ENCODE data around the gene MICALL1.

Gene MICALL1

DNA sequence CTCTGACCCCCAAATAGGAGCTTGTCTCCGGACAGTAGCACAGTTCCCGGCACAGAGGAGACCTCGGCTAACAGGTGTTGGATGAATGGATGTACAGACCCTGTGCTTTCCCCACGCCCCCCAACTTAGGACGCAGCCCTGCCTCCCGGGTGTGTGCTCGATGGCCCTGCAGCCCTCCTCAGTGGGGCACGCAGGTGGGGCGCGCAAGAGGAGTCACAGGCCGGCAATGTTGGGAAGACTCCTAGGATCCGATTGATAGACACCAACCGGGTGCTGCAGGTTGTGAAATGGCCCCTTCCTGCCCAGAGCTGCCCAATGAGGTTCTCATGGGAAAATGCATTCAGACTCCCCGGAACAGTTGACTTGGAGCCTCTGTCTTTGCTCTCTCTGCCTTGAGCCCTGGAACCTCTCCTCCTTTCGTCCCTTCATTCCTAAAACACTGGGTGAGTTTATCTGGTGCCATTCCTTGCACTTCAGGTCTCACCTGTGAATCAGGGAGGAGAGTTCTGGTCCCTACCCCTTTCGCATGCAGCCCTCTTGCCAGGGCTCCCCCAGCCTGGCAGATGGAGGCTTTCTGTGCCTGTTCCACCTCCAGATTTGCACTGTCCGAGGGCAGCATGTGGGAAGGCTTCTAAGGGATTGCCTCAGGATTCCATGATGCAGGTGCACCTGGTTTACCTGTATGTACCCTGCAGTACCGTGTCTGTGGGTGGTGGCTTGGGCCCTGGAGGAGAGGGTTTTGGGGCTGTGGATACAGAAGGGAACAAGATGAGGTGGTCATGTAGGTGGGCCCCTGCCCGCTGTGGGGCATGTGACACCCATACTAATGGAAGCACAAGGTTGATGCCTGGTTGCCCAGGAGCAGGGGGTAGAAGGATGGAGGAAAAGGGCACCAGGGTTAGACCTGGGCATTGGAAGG lies 1.2 kb downstream of the MICALL1 start:
- DNase-seq, result no peak

DNA sequence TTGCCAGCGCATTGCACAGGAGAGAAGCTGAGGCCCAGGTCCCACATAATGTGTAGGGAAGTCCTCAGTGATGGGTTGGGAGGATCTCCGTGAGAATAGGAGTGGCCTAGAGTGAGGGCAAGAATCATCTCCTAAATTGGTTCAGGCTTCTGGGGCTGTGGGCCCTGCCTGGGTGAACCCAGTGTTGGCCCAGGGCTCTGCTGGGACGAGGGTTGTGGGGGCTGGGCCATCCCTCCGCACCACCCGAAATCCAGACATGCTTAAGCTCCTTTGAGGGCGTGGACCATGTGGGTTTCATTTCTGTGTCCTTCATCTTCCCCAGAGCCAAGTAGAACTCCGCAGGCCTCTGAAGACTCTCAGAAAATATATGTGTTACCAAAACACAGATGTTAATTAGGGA lies 3.7 kb downstream of the MICALL1 start:
- DNase-seq, result no peak

DNA sequence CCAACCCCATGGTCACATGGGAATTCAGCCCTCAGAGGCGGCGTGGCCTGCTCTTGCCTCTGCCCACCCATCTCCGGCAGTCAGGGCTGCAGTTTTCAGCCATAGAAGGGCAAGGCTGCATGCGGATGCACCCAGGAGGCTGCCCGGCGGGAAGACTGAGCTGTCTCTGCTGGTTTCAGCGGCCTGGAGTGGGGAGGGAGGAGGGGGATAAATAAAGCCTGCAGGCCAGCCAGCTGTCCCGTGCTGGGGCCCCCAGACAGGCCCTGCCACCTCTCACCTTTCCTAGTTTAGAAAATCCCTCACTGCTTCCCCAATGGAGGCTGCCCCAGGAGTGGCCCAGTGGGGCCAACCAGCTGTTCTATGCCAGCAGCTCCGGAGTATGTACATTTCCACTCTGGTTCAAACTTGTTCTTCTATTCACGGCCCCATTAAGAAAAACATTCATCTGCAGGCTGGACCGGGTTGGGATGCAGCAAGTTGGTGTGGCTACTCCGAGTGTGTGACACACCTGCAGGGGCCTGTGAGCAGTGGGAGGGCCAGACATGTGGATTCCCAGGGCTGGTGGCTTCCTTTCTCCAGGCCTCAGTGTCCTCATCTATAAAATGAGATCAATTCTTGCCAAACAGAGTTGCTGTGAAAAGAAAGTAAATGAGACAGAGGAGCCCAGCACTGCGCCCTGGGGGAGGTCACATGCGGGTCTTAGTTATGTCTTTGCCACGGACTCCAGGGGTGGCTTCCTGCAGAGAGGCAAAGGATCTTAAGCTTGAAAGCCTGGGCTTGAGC lies 5.0 kb downstream of the MICALL1 start:
- DNase-seq, result no peak

DNA sequence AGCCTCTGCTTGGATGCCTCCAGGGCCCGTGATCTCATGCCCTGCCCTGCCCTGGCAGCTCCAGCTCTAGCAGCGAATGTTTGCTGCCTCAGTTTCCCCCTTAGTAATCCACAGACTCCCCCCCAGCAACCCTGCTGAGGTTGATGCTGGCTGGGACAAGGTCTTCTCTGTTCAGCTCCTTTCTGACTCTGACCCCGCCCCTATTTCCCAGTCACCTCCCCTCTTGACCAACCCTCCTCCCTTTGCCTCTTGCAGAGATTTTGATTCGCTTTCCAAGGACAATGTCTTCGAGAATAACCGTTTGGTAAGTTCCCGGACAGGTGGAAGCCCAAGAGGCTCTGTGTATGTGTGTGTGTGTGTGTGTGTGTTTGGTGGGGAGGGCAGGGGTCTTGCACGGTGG lies 5.6 kb downstream of the MICALL1 start:
- no peak for DNase-seq

DNA sequence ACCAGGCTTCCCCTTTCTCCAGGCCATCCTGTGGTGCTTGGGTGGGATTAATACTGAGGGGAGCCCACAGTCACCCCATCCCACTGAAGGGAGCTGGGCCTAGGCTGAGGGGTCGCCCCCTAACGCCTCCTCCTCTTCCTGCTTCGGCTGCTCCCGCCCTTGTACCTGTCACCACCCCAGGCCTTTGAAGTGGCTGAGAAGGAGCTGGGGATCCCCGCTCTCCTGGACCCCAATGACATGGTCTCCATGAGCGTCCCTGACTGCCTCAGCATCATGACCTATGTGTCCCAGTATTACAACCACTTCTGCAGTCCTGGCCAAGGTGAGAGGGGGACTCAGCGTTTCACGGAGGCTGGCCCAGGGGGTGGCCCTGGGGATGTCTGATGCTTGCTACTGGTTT lies 6.1 kb downstream of the MICALL1 start:
- no peak for DNase-seq

DNA sequence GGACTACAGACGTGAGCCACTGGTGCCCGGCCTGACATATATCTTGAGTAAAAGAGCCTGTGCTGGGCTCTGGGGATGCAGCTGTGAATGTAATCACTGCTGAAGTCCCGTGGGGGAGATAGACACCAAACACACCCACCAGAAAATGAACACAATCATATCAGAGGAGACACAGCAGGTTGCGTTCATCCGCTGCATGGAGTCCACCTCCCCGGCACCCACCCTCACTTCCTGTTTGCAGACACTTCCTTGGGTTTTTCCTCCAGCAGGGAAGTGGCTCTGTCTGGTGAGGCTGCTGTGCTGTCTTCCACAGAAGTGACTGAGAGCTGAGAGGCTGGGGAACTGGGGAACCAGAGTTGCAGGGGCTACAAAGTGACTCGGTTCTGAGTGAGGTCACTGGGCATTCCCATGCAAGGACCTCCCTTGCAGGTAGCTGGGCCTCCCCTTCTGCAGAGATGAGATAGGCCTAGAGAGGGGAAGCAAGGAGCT lies 7.2 kb downstream of the MICALL1 start:
- DNase-seq, result no peak

DNA sequence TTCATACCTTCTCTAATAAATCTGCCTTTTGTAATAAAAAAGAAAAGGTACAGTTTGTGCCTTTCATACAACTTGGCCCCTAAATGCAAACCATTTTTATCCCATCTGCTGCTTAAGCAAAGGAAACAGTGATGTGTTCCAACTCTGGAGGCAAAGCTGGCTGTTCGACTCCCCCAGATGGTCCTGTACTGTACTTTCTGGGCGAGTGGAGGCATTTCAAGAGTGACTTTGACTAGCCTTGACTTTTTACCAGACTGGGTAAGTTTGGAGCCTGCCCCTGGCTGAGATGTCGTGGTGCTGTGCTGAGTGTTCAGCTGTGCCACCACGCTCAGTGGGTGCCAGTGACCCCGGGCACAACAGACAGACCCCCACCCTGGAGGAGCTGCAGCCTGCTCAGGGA lies 10.2 kb downstream of the MICALL1 start:
- no peak for DNase-seq

DNA sequence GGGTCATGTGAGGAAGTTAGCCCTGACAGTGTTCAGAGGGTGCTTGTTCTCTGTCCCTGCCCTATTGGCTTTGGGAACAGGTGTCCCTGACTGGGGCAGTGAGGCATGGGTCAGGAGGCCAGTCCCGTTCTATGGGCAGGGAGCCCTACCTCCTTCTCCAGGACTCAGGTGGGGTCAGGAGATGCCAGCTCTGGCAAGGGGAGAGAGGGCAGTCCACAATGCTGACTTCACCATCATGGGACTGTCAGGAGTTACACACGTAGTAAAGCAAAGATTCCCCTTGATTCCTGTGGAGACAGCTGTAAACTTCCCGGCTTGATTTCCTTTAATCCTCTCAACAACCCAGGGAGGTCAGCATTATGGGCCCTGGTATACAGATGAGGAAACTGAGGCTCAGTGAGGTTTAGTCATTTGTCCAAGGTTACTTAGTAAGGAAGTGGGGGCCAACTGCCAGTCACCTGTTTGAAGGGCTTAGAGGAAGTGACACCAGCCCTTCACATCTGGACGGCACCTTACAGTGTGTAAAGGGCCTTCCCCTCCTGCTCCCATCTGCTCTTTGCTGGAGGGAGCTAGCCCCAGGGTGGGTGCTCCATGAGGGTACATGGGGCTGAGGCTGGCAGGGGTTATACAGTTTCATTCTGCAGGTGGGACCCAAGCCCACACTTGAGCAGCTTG lies 11.9 kb downstream of the MICALL1 start:
- DNase-seq, result no peak

DNA sequence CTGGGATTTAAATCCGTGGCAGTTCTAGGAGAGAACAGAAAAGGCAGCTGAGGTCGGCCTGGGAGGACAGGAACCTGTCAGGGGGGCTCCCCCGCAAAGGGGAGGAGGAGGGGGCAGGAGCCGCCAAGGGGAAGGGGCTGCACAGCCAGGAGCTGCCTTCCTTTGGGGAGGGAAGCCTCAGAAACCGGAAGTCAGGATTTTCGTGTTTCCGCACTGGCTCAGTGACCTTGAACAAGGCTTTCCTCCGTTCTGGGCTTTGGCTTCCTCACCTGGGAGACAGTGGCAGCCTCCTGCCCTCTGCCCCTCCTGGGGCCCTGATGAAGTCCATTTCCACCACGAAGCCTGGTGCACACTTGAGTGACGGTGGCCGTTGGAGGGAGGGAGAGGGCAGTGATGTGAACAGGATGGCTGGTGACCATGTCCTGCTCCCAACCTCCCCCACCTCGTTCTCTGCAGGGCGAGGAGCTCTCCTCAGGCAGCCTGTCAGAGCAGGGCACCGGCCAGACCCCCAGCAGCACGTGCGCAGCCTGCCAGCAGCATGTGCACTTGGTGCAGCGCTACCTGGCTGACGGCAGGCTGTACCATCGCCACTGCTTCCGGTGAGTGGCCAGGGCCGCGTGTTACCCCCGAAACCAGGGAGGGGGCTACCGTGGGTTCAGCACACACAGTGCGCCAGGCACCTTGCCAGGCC lies 12.6 kb downstream of the MICALL1 start:
- no peak for DNase-seq

DNA sequence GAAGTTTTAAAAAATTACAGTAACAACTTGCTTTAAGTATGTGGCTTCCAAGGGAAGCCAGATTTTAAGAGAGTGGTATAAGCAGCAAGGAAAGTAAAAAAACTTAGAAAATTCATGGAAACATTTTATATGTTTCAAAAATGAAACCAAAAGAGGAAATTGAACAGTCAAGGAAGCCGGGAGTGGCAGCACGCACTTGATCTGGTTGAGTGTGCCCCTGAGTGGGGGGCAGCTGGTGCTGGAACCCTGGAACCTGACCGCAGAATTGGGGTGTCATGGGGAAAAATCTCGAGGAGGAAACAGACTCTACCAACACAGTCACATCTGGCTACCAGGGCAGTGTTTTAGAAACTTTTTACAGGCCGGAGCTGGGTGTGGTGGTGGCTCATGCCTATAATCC lies 14.0 kb downstream of the MICALL1 start:
- no peak for DNase-seq

DNA sequence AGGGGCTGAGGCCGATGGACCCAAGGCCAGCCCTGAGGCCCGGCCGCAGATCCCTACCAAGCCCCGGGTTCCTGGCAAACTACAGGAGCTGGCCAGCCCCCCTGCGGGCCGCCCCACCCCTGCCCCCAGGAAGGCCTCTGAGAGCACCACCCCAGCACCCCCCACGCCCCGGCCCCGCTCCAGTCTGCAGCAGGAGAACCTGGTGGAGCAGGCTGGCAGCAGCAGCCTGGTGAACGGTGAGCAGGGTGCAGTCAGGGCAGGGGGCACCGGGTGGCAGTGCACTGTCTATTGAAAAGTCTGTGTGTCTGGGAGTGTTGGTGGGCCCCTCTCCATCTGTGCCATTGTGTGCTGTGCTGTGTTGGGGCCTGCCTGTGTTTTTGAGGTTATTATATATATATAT lies 16.1 kb downstream of the MICALL1 start:
- no peak for DNase-seq

DNA sequence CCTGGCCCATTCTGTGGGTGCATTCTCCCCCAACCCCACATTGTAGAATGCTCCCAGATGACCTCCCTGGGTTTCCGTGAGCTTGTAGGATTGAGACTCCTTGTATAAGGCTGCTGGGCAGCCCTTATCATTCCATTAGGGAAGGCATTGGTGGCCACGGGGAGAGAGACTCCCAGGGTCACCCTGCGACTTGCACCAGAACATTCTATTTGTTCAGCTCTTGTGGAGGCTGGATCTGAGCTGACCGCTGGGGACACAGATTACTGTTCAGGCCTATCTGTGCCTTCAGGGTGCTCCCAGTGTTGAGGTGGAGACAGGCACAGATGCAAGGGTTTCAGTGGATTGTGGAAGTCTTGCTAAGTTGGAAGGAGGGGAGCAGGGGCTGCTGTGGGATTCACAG lies 17.8 kb downstream of the MICALL1 start:
- no peak for DNase-seq

DNA sequence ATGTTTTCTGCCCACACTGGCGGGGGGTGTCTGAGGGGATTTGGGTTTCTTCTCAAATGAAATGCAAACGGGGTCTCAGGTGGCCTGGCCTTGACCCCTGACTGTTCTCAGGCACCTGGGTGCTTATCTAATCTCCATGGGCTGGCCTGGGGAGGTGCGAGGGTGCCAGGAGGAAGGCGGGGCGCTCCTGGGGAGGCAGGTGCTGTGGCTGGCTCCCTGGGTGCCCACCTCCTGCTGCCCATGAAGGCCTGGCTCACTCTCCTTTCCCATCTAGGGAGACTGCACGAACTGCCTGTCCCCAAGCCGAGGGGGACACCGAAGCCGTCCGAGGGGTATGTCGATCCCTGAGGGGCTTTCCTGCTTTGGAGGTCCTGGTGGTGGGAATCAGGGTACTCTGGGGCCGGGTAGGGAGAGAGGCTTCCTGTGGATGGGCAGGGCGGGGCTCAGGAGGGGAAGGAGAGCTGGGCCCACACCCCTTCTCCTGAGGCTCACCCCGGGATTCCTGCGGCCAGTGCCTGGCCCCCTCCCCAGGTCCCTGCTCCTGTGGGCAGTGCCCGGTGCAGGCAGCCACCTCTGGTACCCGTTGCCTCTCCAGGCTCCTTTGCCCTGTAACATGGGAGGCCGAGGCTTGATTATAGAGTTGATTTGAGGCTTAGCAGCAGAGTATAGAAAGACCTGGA lies 18.4 kb downstream of the MICALL1 start:
- DNase-seq, result no peak

DNA sequence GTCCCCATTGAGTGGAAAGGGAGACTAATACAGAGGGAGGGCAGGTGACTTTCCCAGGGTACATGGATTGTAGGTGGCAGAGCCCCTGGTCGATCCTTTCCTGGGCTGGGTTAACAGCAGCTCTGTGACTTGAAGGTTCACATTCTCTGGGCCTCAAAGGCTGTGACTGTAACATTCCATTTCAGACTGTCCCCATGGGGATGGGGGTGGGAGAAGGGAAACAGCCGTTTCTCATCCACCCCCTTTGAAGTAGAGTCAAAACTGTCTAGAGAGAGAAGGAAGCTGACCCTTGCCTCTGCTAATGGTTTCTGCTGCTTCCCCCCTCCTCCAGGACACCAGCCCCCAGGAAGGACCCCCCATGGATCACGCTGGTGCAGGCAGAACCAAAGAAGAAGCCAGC lies 19.2 kb downstream of the MICALL1 start:
- no peak for DNase-seq

DNA sequence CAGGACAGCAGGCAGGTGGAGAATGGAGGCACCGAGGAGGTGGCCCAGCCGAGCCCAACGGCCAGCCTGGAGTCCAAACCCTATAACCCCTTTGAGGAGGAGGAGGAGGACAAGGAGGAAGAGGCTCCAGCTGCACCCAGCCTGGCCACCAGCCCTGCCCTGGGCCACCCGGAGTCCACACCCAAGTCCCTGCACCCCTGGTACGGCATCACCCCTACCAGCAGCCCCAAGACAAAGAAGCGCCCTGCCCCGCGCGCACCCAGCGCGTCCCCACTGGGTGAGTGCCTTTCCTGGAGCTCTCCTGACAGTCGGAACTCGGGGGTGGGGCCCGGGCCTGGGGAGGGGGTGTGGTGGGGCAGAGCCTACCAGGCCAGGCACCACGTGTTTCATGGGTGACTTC lies 19.7 kb downstream of the MICALL1 start:
- no peak for DNase-seq

DNA sequence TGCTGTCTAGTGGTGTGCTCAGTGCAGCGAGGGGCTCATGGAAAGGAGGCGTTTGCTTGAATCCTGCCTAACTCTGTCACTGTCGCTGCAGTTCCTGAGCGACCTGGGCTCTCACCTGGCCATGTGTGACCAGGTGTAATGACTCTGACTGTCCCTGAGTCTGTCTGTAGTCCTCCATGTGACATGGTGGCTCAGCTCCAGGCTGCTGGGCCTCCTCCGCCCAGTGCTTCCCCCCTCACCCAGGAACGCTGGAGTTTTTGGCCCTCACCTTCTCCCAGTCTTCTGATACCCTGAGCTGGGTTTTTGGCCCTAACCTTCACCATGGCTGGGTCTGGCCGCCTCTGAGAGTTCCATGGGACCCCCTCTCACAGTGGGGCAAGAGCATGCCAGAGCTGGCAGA lies 20.3 kb downstream of the MICALL1 start:
- no peak for DNase-seq

DNA sequence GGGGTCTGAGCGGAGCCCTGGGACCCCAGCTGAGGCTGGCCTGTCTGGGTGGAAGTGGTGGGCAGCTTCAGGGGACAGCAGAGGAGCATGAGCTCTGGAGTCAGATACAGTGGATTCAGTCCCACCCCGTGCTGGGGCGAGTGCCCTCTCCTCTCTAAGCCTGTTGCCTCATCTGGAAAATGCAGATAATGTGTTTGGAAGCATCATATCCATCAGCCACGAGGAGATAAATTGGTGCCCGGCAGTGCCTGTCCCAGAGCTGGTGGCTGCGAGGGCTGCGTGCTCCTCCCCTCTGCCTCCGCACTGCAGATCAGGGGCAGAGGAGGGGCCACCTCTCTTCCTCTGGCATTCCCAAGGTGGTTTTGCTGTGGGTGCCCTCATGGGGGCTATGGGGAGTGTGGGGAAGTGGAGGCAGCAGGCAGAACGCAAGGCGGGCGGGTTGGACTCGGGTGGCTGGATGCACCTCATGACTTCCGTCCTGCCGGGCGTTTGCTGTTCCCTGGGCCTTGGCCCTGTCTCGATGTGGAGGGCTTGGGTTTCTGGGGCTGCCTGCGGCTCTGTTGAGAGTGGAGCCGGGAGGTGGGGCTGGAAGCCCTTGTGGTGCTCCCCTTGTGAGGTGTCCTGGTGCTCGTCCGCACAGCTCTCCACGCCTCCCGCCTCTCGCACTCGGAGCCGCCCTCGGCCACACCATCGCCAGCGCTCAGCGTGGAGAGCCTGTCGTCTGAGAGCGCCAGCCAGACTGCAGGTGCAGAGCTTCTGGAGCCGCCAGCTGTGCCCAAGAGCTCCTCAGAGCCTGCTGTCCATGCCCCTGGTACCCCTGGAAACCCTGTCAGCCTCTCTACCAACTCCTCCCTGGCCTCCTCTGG lies 20.9 kb downstream of the MICALL1 start:
- DNase-seq, result no peak

DNA sequence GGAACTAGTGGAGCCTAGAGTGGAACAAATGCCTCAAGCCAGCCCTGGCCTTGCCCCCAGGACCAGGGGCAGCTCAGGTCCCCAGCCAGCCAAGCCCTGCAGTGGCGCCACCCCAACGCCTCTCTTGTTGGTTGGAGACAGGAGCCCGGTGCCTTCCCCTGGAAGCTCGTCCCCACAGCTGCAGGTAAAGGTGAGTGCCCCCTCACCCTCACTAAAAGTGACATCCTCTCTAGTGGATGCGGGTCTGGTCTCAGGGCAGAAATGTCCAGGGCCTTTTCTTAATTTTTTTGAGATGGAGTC lies 21.5 kb downstream of the MICALL1 start:
- DNase-seq, result no peak

DNA sequence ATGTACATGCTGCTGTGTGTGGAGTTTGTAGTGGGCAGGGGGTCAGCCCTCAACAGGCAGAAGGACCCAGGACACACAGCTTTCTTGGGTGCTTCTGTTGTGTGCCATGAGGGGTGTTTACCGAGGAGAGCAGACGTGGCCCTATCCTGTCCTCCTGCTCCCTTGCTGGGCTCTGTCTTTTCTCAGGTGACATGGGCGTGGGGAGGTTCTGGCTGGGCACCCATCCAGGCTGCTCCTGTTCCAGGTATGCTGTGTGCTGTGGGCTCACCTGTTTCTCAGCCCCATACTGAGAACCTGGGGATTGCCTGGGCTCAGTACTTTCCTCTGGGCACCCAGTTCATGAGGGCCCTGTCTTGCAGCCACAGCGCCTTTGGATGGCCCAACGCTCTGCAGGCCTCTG lies 23.3 kb downstream of the MICALL1 start:
- no peak for DNase-seq

DNA sequence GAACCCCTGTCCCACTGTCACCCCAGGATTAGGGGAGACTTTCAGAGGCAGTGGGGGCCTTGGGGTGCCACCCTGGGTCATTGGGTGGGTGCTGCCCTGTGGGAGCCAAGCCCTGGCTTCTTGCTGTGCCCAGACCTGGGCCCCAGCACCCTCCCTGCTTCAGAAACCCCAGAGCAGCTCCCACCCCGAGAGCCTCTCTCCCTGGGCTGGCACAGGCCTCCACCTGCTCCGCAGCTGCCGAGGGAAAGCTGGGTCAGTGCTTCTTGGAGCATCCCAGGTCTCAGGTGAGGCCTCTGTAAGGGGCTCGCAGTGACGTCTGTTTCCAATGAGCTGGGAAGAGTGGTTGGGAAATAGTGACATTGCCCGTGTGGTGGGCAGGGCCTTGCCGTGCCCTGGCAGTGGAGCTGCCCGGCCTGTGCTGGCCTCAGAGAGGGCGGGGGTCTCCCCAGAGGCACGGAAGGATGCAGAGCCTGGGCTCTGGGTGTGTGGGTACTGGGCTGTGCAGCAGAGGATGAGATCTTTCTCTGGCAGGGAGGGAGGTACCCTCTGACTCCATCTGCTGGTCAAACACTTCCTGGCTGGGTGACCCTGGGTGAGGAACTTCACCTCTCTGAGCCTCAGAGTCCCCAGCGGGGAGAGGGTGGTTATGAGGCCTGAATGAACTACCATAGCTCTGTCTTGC lies 24.3 kb downstream of the MICALL1 start:
- no peak for DNase-seq

DNA sequence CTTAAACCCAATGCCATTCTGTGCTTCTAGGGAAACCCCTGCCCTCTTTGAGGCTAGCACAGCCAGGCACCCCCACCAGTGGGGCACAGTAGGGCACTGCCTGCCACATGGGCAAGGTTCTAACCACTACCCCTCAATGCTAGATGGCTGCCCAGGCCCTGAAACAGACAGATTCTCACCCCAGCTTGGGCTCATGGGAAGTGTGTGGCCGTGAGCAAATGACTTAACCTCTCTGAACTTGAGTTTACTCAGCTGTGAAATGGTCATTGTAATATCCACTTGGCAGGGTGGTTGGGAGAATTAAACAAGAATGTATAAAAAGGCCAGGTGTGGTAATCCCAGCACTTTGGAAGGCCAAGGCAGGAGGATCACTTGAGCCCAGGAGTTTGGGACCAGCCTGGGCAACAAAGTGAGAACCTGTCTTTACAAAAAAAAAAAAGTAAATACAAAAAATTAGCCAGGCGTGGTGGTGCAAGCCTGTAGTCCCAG lies 24.9 kb downstream of the MICALL1 start:
- no peak for DNase-seq

Data from NCI-H446 (cell line).